NAMALWA (cell line): Measurements from ENCODE around the gene ATXN1.

Source experiments
- DNase-seq: peaks from one replicate; pipeline ENCODE4 v3.0.0-alpha.2; 2015; ENCODE audit warnings: low spot score

ATXN1 gene

GRCh38 chr6:16331384-16332174 is 429.7 kb downstream of the ATXN1 start:
- DNase-seq: peak; percentile 88

GRCh38 chr6:16329233-16329632 is 432.0 kb downstream of the ATXN1 start:
- no peak for DNase-seq

- no peak for DNase-seq
Observed at GRCh38 chr6:16327777-16328325, 433.4 kb downstream of the ATXN1 start.

GRCh38 chr6:16326971-16327776 is 434.1 kb downstream of the ATXN1 start:
- DNase-seq: no peak

GRCh38 chr6:16326531-16326930 is 434.7 kb downstream of the ATXN1 start:
- DNase-seq: no peak

- DNase-seq: no peak
Observed at GRCh38 chr6:16324606-16325225, 436.5 kb downstream of the ATXN1 start.

- DNase-seq: no peak
Observed at GRCh38 chr6:16324184-16324583, 437.1 kb downstream of the ATXN1 start.

- DNase-seq: peak; percentile 97
Observed at GRCh38 chr6:16322666-16323312, 438.5 kb downstream of the ATXN1 start.

- DNase-seq: no peak
Observed at GRCh38 chr6:16321826-16322225, 439.4 kb downstream of the ATXN1 start.

GRCh38 chr6:16321341-16321710 is 439.9 kb downstream of the ATXN1 start:
- DNase-seq: no peak

GRCh38 chr6:16320533-16321340 is 440.5 kb downstream of the ATXN1 start:
- no peak for DNase-seq

GRCh38 chr6:16319813-16320532 is 441.3 kb downstream of the ATXN1 start:
- peak; percentile 84 for DNase-seq

- DNase-seq: no peak
Observed at GRCh38 chr6:16318953-16319720, 442.1 kb downstream of the ATXN1 start.

GRCh38 chr6:16318538-16318937 is 442.7 kb downstream of the ATXN1 start:
- no peak for DNase-seq

GRCh38 chr6:16316741-16317251 is 444.5 kb downstream of the ATXN1 start:
- peak; percentile 69 for DNase-seq

- no peak for DNase-seq
Observed at GRCh38 chr6:16314296-16314695, 447.0 kb downstream of the ATXN1 start.

GRCh38 chr6:16313732-16314131 is 447.5 kb downstream of the ATXN1 start:
- DNase-seq: no peak

- no peak for DNase-seq
Observed at GRCh38 chr6:16311763-16312162, 449.5 kb downstream of the ATXN1 start.

- no peak for DNase-seq
Observed at GRCh38 chr6:16306334-16306733, 454.9 kb downstream of the ATXN1 start.

GRCh38 chr6:16305788-16306187 is 455.5 kb downstream of the ATXN1 start:
- DNase-seq: no peak
